ENCODE results near the gene LAMC2. TPM values are rescaled to one million over a fixed set of nuclear protein-coding genes. Genes with fewer than 3 reads are reported as not detected.

The LAMC2 gene
- total and polyA plus RNA-seq, 9 of the 15 experiments (the other 6 are each of a cell fraction or from before 2014, with no cell fraction given), result 0.02 to 0.03 TPM; not detected in 7

DNA sequence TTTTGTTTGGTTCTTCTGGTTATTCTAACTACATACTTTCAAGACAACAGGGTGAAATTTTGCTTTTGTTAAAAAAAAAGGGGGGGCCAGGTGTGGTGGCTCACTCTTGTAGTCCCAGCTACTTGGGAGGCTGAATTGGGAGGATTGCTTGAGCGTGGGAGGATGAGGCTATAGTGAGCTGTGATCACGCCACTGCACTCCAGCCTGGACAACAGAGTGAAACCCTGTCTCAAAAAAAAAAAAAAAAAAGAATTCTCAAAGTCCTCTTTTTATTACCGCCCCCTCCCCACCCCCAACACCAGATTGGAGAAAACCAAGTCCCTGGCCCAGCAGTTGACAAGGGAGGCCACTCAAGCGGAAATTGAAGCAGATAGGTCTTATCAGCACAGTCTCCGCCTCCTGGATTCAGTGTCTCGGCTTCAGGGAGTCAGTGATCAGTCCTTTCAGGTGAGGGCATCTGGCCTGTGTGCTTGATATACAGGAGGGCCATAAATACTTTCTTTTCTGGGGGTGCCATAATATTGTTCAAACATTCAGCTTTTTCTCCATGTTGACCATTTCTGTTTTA lies 50.2 kb downstream of the LAMC2 start (continued):
- TF ChIP-seq ZBTB12 (CRISPR knock-in tag; IDR thresholded peaks at IDR 0.05) (no peak), GABPB1 (CRISPR knock-in tag; IDR thresholded peaks at IDR 0.05) (no peak), ARID3A (IDR thresholded peaks at IDR 0.05; ENCODE audit: borderline replicate concordance, low read depth, low read length) (no peak), MCM3 (IDR thresholded peaks at IDR 0.05) (no peak), GATAD2B (IDR thresholded peaks at IDR 0.05; ENCODE audit: borderline replicate concordance) (no peak), FOXK1 (CRISPR knock-in tag; IDR thresholded peaks at IDR 0.05; ENCODE audit: borderline replicate concordance) (no peak), NELFE (IDR thresholded peaks at IDR 0.05; ENCODE audit: insufficient read depth, insufficient read length) (no peak), CSDE1 (IDR thresholded peaks at IDR 0.05) (no peak)
- TF ChIP-seq, protein P1, sequence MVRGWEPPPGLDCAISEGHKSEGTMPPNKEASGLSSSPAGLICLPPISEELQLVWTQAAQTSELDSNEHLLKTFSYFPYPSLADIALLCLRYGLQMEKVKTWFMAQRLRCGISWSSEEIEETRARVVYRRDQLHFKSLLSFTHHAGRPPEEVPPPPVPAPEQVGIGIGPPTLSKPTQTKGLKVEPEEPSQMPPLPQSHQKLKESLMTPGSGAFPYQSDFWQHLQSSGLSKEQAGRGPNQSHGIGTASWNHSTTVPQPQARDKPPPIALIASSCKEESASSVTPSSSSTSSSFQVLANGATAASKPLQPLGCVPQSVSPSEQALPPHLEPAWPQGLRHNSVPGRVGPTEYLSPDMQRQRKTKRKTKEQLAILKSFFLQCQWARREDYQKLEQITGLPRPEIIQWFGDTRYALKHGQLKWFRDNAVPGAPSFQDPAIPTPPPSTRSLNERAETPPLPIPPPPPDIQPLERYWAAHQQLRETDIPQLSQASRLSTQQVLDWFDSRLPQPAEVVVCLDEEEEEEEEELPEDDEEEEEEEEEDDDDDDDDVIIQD (CRISPR knock-in tag; IDR thresholded peaks at IDR 0.05), result no peak
